ENCODE results near the gene TKFC. TPM values are rescaled to one million over a fixed set of nuclear protein-coding genes. Genes with fewer than 3 reads are reported as not detected.

The TKFC gene
- total and polyA plus RNA-seq, 9 of the 15 experiments (the other 6 are each of a cell fraction or from before 2014, with no cell fraction given), result 2.0 to 61.7 (median 28.5) TPM

DNA sequence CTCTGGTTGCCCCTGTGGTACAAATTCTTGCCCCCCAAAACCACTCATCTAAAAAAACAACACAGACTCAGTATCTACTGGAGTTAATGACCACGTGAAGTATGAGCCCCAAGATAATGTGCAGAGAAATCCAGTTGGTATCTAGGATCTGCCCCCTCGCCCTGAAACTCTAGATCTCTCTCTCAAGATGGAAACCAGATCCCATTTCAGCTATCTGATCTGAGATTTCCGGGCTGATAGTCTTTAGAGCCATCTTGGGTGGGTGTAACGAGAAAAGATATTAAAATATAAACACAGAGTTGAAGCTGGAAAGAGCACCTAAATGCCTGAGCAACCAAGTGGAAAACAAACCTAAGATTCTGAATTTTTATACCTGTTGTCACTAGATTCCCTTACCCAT is 23.9 kb upstream of the TKFC start:
- 90% methylated on average over 4 of the region's 4 CpGs for WGBS (ENCODE audit: insufficient coverage, low coverage, missing lambda C conversion rate)
- H3K9ac ChIP-seq (ENCODE audit: insufficient read depth in 1 of 2, low read depth in 2 of 2, low read length in 2 of 2), result no peak overlapping the region
- TF ChIP-seq PCBP2 (IDR thresholded peaks at IDR 0.05; ENCODE audit: low read depth, low read length, poor library complexity, severe bottlenecking), result no peak
- TF ChIP-seq, protein P1, sequence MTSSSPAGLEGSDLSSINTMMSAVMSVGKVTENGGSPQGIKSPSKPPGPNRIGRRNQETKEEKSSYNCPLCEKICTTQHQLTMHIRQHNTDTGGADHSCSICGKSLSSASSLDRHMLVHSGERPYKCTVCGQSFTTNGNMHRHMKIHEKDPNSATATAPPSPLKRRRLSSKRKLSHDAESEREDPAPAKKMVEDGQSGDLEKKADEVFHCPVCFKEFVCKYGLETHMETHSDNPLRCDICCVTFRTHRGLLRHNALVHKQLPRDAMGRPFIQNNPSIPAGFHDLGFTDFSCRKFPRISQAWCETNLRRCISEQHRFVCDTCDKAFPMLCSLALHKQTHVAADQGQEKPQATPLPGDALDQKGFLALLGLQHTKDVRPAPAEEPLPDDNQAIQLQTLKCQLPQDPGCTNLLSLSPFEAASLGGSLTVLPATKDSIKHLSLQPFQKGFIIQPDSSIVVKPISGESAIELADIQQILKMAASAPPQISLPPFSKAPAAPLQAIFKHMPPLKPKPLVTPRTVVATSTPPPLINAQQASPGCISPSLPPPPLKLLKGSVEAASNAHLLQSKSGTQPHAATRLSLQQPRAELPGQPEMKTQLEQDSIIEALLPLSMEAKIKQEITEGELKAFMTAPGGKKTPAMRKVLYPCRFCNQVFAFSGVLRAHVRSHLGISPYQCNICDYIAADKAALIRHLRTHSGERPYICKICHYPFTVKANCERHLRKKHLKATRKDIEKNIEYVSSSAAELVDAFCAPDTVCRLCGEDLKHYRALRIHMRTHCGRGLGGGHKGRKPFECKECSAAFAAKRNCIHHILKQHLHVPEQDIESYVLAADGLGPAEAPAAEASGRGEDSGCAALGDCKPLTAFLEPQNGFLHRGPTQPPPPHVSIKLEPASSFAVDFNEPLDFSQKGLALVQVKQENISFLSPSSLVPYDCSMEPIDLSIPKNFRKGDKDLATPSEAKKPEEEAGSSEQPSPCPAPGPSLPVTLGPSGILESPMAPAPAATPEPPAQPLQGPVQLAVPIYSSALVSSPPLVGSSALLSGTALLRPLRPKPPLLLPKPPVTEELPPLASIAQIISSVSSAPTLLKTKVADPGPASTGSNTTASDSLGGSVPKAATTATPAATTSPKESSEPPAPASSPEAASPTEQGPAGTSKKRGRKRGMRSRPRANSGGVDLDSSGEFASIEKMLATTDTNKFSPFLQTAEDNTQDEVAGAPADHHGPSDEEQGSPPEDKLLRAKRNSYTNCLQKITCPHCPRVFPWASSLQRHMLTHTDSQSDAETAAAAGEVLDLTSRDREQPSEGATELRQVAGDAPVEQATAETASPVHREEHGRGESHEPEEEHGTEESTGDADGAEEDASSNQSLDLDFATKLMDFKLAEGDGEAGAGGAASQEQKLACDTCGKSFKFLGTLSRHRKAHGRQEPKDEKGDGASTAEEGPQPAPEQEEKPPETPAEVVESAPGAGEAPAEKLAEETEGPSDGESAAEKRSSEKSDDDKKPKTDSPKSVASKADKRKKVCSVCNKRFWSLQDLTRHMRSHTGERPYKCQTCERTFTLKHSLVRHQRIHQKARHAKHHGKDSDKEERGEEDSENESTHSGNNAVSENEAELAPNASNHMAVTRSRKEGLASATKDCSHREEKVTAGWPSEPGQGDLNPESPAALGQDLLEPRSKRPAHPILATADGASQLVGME (CRISPR knock-in tag; IDR thresholded peaks at IDR 0.05), result no peak
- H4K20me1 ChIP-seq (replicated peaks; ENCODE audit: control insufficient read depth, insufficient read depth, low read length), result no peaks in the 10 kb centered on the region
- ChIA-PET CTCF (ENCODE audit: low intra/inter-chr PET ratio) (no interaction called here), POLR2A (interaction anchor here (1.6 to 4.6 kb wide), 5 partner anchors 8 to 19 kb away, joined by 4 to 25 read pairs (median 6); no protein-coding TSS in a partner anchor)
- in situ Hi-C loops (cut with MboI), result no loop called here
- no peak overlapping the region for H2AFZ ChIP-seq (ENCODE audit: low read depth, low read length)
- no peak for ATAC-seq
- no peak overlapping the region for H3K4me2 ChIP-seq (ENCODE audit: insufficient read depth, low read length)
- peaks cover 97% of the 10 kb centered on the region for H3K36me3 ChIP-seq (ENCODE audit: control insufficient read depth, insufficient read depth, low read length)
- no peak overlapping the region for H3K27ac ChIP-seq (ENCODE audit: extremely low read depth, low read depth, low read length)
- no TSS peak for BruUV-seq (replicated peaks)
- peaks cover 3% of the 10 kb centered on the region for H3K9me1 ChIP-seq (ENCODE audit: control insufficient read depth, insufficient read depth, low read length)
- no peak for DNase-seq (ENCODE audit: extremely low read depth in 1 of 4, low spot score in 3 of 4)
- no peaks in the 10 kb centered on the region for H3K79me2 ChIP-seq (ENCODE audit: control insufficient read depth, insufficient read depth, low read length)
- intact Hi-C loops (cut with micrococcal nuclease), result no loop called here
- H3K27me3 ChIP-seq (ENCODE audit: control insufficient read depth in 2 of 2, insufficient read depth in 2 of 2, low read length in 2 of 2), result no peaks in the 10 kb centered on the region
- no peak for FAIRE-seq
- no peaks in the 10 kb centered on the region for H3K4me1 ChIP-seq (replicated peaks in 1 of 2; ENCODE audit: control insufficient read depth in 2 of 2, insufficient read depth in 2 of 2, low read length in 2 of 2)
- no peaks in the 10 kb centered on the region for H3K9me3 ChIP-seq (replicated peaks; ENCODE audit: control insufficient read depth, insufficient read depth, low read depth, low read length)
- H3K4me3 ChIP-seq, result no peak overlapping the region

Data from K562 (cell line).